ENCODE measurements around the gene RTP5.
"Not testable (repeated sequence)": the region's sequence is repeated elsewhere in the genome, so short reads cannot be mapped to it uniquely, and the experiment has no call there.

The RTP5 gene

DNA sequence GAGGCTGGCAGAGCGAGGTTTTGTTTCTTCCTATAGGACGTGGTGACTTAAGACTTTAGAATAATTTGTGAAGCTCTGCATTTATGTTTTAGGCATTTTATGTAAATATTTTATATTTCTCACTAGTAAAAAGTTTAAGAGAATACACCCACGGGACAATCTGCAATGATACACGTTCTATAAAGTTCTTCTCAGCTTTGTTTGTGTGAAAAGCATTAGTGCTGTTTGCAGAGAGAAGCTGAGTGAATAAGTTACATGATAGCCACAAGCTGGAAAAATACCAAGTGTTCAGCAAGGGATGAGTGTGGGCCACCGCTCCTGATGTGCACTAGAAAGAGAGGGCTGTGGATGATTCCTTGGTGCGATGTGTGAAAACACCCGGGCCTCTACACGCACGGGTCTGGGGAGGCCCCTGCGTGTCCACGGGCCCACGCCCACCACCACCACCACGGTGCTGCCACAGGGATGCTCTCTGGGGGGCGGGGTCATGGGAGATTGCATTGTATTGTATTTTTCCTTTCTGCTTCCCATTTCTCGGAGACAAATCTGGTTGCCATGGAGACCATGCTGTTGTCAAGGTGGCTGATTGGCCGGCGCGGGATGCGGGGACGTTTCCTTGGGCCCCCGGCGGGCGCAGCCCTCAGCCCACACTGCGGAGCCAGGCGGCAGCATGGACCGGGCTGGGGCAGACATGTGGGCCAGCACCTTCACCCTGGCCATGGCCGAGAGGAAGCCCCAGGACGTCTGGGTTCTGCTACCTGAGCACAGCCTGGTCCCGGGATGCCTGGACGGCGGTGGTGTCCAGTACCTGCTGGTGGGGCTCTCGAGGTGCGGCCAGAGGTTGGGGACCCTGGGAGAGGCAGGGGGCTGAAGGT is at the start of gene RTP5:
TSS of gene RTP5 (plus strand) at position 643 of the 875 bp plus-strand sequence. CDS start at position 671, 28 bp downstream.
- no peak for DNase-seq (ENCODE audit: low read depth in 3 of 3)

DNA sequence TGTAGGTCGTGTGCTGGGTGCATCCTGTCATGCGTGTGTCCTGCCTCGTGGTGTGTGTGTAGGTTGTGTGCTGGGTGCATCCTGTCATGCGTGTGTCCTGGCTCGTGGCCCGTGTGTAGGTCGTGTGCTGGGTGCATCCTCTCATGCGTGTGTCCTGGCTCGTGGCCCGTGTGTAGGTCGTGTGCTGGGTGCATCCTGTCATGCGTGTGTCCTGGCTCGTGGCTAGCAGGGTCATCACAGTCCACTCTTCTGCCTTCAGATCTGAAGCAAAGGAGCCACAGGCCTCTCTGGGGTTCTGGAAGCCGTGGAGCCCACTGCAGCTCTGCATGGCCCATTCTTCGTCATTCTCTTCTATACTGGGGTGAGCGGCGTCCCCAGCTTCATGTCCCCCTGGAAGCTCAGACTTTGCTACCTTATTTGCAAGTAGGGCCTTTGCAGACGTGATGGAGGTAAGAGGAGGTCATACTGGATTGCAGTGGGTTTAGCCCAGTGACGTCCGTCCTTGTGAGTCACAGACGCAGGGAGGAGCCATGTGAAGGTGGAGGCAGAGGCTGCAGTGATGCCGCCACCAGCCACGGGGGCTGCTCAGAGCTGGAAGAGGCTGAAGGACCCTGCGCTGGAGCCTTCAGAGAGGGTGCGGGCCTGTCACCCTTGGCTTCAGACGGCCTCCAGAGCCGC is 49.4 kb upstream of the RTP5 start:
- not testable (repeated sequence) for DNase-seq (ENCODE audit: low read depth in 3 of 3)

DNA sequence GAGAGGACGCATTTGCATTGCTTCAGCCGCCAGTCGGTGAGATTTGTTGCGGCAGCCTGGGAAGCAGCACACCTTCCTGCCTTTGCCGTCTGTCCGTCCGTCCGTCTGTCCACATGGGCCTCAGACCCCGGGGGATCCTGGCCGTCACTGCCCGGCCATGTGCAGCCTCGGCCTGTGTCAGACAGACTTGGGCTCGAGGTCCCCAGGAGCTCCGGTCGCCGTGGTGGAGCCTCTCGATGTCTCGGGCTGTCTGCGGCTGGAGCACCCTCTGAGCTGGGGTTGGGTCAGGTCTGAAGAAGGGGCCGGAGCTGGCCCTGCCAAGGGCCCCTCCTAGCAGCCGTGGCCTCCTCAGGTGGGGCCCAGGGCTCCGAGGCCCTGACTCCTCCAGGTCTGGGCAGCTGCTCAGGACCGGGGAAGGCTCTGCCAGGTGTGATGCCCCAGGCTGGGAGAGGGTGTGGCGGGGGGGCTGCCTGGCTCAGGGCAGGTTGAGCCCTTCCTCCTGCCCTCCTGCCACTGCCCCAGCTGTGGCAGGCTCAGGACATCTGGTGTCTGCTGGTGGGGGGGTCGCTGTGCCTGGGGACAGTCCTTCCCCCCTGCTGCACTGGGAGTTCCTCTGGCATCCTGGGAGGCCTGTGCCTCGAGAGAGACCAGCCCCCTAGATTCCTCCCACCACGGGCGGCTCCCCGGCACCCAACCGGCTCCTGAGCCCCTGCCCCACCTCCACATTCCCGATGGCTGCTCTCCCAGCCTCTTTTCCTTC is 48.7 kb upstream of the RTP5 start:
- DNase-seq (ENCODE audit: low read depth in 3 of 3): no peak

DNA sequence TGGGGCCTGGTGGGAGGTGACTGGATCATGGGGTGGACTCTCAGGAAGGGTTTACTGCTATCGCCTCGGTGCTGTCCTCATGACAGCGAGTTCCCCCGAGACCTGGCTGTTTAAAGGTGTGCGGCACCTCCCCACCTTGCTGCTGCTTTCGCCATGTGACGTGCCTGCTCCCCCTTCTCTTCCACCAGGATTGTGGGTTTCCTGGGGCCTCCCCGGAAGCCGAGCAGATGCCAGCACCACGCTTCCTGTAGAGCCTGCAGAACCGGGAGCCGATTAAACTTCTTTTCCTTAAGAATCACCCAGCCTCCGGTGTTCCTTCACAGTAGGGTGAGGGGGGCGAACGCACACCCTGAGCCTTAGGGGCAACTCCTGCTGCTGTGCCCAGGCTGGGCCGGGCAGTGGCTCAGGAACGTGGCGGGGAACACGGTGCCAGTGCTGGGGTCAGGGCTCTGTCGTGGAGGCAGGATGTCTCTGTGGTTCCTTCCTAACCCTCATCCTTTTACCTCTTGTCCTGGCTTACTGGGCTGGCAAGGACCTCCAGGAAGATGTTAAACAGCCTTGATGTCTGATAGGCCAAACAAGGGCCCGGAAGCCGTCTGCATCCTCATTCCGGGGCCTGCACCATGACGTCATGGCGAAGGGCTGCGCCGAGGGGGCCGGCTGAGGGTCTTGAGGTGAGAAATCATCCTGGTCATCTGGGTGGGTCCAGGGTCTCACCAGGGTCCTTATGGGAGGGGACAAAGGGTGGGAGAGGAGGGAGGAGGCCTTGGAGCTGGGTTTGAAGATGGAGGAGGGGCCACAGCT is 47.9 kb upstream of the RTP5 start:
- no peak for DNase-seq (ENCODE audit: low read depth in 3 of 3)

DNA sequence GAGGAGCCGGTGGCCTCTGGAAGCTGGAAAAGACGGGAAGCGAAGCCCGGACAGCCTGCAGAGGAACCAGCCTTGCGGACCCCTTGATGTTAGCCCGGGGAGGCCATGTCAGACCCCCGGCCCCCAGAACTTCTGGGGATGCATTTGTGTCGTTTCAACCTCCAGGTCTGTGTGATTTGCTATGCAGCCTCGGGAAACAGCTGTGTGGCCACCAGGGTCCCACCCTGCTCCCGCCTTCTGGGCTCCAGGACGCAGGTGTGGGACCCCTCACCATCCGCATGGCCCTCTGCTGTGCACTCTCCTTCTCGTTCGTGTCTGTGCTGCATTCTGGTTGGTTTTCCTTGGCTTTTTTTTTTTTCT is 47.3 kb upstream of the RTP5 start:
- DNase-seq (ENCODE audit: low read depth in 3 of 3): no peak

DNA sequence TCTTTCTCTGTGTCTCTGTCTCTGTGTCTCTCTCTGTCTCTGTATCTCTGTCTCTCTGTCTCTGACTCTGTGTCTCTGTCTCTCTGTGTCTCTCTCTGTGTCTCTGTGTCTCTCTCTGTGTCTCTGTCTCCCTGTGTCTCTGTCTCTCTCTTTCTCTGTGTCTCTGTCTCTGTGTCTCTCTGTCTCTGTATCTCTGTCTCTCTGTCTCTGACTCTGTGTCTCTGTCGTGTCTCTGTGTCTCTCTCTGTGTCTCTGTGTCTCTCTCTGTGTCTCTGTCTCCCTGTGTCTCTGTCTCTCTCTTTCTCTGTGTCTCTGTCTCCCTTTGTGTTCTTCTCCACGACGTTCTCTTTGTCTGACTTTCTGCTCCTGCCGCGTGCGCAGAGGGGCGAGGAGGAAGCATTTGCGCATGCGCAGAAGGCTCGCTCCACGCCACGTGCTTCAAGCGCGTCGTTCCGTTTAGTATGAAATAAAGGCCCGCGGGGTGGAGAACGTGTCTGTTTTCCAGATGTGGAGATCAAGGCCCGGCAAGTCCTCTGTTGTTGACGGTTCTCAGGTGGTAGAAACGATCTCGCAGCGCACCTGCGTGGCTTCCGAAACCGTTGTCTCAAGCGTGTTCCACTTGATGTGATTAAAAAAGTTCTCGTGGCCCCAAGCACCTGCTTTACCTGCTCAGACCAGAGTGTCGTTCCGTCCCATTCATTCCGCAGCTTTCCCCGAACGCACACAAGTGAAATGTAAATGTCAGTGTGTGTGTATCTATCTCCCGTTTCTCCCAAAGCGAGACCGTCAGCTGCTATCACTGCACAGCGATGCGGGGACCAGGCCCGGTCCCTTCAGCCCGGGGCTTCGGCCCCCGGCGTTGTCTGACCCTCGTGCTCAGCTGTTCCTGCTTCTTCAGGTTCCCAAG is 45.7 kb upstream of the RTP5 start:
- DNase-seq (ENCODE audit: low read depth in 3 of 3): not testable (repeated sequence)

DNA sequence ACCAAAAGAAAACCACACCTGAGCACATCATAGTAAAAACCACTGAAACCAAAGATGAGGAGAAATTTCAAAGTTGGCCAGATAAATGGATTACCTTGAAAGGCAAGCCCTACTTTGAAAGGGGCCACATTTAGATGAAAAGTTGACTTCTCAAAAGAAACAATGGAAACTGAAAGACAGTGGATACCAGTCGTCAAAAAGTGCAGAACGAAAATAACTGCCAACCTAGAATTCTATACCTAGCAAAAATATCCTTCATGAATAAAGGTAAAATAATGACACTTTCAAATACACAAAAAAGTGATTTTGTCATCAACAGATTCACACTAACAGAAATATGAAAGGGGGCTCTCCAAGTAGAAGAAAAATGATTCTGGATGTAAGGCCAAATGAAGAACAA is 42.1 kb upstream of the RTP5 start:
- no peak for DNase-seq (ENCODE audit: low read depth in 3 of 3)

DNA sequence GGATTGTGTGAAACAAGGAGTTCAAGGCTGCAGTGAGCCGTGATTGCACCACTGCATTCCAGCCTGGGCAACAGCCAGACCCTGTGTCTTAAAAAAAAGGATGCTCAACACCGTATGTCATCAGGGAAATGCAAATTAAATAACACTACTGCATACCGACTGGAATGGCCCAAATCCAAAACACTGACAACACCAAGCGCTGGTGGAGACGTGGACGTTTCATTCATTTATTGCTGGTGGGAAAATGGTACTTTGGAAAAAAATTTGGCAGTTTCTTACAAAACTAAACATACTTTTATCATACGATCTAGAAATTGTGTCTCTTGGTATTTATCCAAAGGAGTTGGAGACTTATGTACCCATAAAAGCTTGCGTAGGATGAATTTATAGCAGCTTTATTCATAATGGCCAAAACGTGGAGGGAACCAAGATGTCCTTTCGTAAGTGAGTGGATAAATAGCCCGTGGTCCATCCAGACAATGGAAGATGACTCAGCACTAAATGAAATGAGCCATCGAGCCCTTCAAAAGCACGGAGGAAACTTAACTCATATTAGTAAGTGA is 36.3 kb upstream of the RTP5 start:
- no peak for DNase-seq (ENCODE audit: low read depth in 3 of 3)

DNA sequence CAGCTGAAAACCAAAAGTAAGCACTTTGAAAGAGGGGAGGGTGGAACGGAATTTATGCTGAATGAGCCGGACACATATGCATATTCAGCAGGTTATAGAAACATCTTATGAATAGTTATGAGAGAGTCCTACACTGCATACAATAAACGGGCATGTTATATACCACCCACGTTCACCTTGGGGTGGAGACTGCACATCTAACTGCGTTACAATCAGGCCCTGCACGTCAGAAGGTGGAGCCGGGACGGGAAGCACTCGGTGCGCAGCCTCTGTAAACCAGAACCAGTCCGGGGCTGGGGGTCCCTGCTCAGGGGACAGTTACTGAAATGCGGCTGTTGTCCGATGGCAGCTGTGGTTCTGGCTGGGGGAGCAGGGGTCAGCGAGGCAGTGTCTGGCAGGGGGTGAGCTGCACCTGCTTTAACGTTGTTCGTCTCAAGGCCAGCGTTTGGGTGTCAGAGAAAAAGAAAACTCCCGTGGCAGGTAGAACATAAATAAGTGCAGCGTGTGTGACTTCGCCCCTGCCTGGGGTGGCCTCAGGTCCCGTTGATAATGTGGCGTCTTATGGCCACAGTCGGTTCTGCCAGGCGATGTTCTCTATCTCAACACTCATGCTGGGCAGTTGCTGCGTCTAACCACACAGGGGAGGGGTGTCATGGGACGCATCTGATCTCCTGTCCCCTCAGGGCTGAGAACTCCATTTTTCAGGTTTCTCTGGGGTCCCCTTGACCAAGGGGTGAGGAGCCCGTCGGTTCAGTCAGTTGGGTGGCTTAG is 35.6 kb upstream of the RTP5 start:
- not testable (repeated sequence) for DNase-seq (ENCODE audit: low read depth in 3 of 3)

DNA sequence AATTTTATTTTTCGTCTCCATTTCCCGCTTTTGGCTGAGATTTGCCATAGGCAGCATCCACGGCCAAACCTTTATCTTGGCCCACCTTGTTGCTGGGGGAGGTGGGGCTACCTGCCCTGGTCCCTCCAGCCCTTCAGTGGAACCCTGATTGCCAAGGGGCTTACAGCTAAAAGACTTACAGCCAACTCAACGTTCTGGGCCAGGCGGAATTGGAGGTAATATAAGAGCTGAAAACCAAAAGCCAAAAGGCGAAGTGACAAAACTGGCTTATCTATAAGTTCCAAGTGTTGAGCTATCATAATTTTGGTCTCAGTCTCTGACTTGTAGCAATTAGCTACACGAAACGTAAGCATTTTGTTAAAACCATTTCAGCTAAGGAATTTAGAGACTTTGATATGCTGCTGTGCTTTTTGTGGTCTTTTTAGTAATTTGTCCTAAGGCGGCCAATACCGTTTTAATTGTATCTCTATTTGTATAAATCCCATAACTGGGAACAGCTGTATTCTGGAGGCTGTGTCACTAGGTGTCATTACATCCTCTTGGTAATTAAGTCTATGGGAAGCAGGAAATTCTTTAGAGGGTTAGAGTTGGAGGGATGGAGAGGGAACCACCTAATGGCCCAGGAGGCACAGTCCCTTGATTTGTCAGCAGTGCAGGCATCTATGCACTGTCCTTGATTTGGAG is 34.9 kb upstream of the RTP5 start:
- DNase-seq (ENCODE audit: low read depth in 3 of 3): no peak

DNA sequence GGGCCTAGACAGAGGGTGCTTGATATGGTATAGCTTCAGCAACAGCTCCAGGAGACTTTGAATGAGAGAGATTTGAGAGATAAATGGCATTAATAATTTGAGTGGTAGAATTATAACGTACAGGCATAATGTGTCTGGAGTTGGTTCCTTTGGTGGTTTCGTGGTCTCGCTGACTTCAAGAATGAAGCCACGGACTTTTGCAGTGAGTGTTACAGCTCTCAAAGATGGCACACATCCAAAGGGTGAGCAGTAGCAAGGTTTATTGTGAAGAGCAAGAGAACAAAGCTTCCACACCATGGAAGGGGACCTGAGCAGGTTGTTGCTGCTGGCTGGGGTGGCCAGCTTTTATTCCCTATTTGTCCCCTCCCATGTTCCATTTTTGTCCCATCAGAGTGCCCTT is 33.9 kb upstream of the RTP5 start:
- DNase-seq (ENCODE audit: low read depth in 3 of 3): no peak

DNA sequence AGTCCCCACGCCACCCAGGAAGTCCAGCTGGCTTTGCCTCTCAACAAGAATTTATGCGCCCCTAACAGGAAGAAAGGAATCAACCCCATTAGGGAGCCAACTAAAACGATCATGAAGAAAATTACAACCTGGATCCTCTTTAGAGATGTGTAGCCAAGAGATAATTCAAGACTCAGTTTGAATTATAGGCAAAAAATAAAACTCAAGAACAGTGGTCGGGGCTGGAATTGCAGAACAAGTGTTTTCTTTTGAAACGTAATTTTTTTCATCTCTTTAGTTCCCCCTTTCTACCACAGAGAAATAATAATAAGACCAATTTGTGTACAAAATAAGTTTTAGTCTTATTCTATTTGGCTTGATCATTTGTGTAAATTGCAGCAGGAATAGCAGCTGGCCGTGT is 33.2 kb upstream of the RTP5 start:
- DNase-seq (ENCODE audit: low read depth in 3 of 3): no peak

DNA sequence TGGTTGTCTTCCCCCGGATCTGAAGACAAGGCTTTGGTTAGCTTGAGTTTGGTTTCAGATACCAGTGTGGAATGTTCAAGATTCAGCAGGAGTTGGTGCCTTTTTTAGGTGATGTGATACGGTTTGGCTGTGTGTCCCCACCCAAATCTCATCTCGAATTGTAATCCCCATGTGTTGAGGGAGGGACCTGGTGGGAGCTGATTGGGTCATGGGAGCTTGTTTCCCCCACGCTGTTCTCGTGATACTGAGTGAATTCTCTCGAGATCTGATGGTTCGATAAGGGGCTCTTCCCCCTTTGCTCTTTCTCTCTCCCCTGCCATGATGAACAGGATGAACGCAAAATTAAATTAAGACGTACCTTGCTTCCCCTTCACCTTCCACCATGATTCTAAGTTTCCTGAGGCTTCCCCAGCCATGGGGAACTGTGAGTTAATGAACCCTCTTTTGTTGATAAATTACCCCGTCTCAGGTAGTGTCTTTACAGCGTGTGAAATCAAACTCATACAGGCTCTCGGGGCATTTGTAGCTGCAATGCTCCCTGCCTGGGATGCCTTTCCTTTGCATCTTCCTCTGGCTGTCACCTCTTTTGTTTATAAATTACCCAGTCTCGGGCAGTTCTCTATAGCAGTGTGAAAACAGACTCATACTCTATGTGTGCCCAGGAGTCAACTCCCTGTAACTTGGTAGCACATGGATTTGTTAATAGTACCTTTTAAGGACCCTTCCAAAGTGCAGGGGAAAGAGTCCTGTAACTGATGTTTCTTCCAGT is 32.1 kb upstream of the RTP5 start:
- no peak for DNase-seq (ENCODE audit: low read depth in 3 of 3)

DNA sequence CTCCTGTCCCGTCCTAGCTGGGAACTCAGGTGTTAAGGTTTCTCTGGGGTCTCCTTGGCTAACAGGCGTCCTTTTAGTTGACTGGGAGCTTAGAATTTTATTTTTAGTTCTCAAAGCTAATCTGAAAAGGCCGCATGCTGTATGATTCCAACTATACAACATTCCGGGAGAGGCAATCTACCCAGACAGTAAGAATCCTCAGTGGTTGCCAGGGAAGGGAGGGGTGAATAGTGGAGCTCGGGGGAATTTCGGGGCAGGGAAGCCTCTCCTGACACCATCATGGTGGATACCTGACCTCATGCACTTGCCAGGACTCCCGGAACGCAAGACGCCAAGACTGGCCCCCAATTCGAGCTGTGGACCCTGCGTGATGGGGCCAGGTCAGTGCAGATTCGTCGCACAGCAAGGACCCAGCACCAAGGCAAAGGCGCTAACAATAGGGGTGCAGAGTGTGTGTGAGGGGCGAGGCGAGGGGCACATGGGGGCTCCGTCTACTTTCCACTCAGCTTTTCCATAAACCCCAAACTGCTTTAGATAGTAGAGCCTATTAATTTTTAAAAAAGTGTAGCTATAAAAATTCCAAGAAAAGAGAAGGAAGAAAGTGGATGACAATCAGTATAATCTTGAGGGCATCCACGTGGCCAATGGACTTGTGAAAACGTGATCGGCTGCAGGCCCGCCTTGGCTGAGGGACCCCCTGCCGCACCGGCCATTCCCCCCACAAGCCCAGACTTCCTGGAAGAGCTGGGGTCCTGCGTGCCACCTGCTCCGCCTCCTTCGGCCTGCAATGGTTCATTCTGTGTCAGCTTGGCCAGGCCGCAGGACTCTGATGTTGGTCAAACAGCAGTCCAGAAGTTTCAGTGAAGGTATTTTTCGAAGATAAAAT is 28.1 kb upstream of the RTP5 start:
- no peak for DNase-seq (ENCODE audit: low read depth in 3 of 3)

DNA sequence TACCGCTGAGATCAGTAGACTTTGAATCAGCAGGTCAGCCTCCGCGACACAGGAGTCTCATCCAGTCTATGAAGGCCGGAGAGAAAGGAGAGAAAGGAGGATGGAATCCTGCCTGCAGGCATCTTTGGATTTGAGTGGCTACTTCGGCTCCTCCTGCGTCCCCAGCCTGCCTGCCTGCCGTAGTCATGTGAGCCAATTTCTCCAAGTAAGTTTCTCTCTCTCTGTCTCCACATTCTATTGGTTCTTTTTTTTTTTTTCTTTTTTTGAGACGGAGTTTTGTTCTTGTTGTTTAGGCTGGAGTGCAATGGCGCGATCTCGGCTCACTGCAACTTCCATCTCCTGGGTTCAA is 27.5 kb upstream of the RTP5 start:
- no peak for DNase-seq (ENCODE audit: low read depth in 3 of 3)

DNA sequence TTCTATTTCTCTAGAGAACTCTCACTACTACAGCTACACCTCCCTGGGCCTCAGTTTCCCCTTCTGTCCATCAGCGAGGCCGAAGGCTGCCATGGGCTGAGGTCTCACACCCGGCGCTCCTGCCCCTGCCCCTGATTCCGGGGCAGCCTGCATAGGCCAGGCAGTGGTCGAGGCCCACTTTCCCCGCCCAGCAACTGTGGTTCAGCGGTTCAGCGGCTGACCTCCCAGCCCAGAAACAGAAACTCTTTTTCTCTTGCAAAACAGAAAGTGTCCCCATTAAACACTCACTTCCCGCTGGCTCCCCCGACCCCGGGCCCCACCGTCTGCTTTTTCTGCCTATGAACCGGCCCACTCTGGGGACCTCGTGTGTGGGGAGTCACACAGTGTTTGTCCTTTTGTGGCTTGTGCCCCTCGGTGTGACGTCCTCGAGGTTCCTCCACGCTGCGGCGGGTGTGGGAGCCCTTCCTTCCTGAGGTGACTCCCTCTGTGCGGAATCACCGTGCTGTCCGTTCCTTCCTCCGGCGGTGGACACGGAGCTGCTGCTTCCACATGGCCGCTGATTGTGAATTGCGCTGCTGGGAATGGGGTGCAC is 26.8 kb upstream of the RTP5 start:
- DNase-seq (ENCODE audit: low read depth in 3 of 3): peak in 1 of 3 experiments; percentile 50
